Measurements from ENCODE around the gene HERPUD1. TPM values are rescaled to one million over a fixed set of nuclear protein-coding genes. Genes with fewer than 3 reads are reported as not detected.

Gene HERPUD1
- total RNA-seq, 2 experiments from 2014 or later: 142 to 150 TPM

- intact Hi-C loops (cut with micrococcal nuclease): no loop called here
- no peak for DNase-seq
- Mint-ChIP-seq H3K4me3 (no peak overlapping the region), H3K27me3 (no peaks in the 10 kb centered on the region), H3K4me1 (ENCODE audit: low read depth) (no peaks in the 10 kb centered on the region), H3K9me3 (no peaks in the 10 kb centered on the region), H3K36me3 (ENCODE audit: low read depth) (no peaks in the 10 kb centered on the region), H3K27ac (no peak overlapping the region)
- TF ChIP-seq CTCF (IDR thresholded peaks at IDR 0.05): no peak
- ChIA-PET CTCF (no interaction called here), POLR2A (no interaction called here)
- no peak for ATAC-seq
Observed at GRCh38 chr16:56886296-56886695, 45.6 kb upstream of the HERPUD1 start.

GRCh38 chr16:56886826-56887225 is 45.1 kb upstream of the HERPUD1 start:
- H3K9me3 Mint-ChIP-seq: no peaks in the 10 kb centered on the region
- no peak overlapping the region for H3K27ac Mint-ChIP-seq
- POLR2A ChIA-PET: no interaction called here
- no peak overlapping the region for H3K4me3 Mint-ChIP-seq
- CTCF ChIA-PET: no interaction called here
- no peaks in the 10 kb centered on the region for H3K27me3 Mint-ChIP-seq
- intact Hi-C loops (cut with micrococcal nuclease): no loop called here
- no peak for TF ChIP-seq CTCF (IDR thresholded peaks at IDR 0.05)
- DNase-seq: no peak
- no peaks in the 10 kb centered on the region for H3K4me1 Mint-ChIP-seq (ENCODE audit: low read depth)
- H3K36me3 Mint-ChIP-seq (ENCODE audit: low read depth): no peaks in the 10 kb centered on the region
- ATAC-seq: no peak

GRCh38 chr16:56888806-56889205 is 43.1 kb upstream of the HERPUD1 start:
- DNase-seq (no peak), ATAC-seq (no peak)
- ChIA-PET CTCF (interaction anchor here (1.3 kb wide), 1 partner anchor 75 kb away, joined by 3 read pairs; no protein-coding TSS in a partner anchor), POLR2A (interaction anchor here (1.0 to 1.6 kb wide), 3 partner anchors 11 to 53 kb away, joined by 3 to 5 read pairs (median 3); no protein-coding TSS in a partner anchor)
- H3K4me3 Mint-ChIP-seq: no peak overlapping the region
- H3K36me3 Mint-ChIP-seq (ENCODE audit: low read depth): no peaks in the 10 kb centered on the region
- H3K9me3 Mint-ChIP-seq: no peaks in the 10 kb centered on the region
- H3K27me3 Mint-ChIP-seq: no peaks in the 10 kb centered on the region
- no peak for TF ChIP-seq CTCF (IDR thresholded peaks at IDR 0.05)
- H3K4me1 Mint-ChIP-seq (ENCODE audit: low read depth): no peaks in the 10 kb centered on the region
- intact Hi-C loops (cut with micrococcal nuclease): no loop called here
- no peak overlapping the region for H3K27ac Mint-ChIP-seq

GRCh38 chr16:56889206-56889605 is 42.7 kb upstream of the HERPUD1 start:
- Mint-ChIP-seq H3K27ac (no peak overlapping the region), H3K9me3 (no peaks in the 10 kb centered on the region), H3K4me1 (ENCODE audit: low read depth) (no peaks in the 10 kb centered on the region), H3K36me3 (ENCODE audit: low read depth) (no peaks in the 10 kb centered on the region), H3K4me3 (no peak overlapping the region), H3K27me3 (no peaks in the 10 kb centered on the region)
- ATAC-seq (no peak), DNase-seq (no peak)
- ChIA-PET CTCF (interaction anchor here (1.0 kb wide), 1 partner anchor 20 kb away, joined by 3 read pairs; no protein-coding TSS in a partner anchor), POLR2A (interaction anchor here (1.1 to 1.6 kb wide), 2 partner anchors 11 to 43 kb away, joined by 3 read pairs; no protein-coding TSS in a partner anchor)
- intact Hi-C loops (cut with micrococcal nuclease): no loop called here
- TF ChIP-seq CTCF (IDR thresholded peaks at IDR 0.05): no peak

GRCh38 chr16:56891685-56892084 is 40.3 kb upstream of the HERPUD1 start:
- H3K4me1 Mint-ChIP-seq (ENCODE audit: low read depth): no peaks in the 10 kb centered on the region
- ATAC-seq: no peak
- ChIA-PET POLR2A (interaction anchor here (1.5 kb wide), 1 partner anchor 53 kb away, joined by 3 read pairs; no protein-coding TSS in a partner anchor), CTCF (no interaction called here)
- no peak for DNase-seq
- H3K36me3 Mint-ChIP-seq (ENCODE audit: low read depth): no peaks in the 10 kb centered on the region
- H3K27me3 Mint-ChIP-seq: no peaks in the 10 kb centered on the region
- no peaks in the 10 kb centered on the region for H3K9me3 Mint-ChIP-seq
- no peak overlapping the region for H3K27ac Mint-ChIP-seq
- intact Hi-C loops (cut with micrococcal nuclease): no loop called here
- no peak overlapping the region for H3K4me3 Mint-ChIP-seq
- TF ChIP-seq CTCF (IDR thresholded peaks at IDR 0.05): no peak
